HG03565 (cell line): Measurements from ENCODE around the gene FILIP1L.
"Not testable (repeated sequence)": the region's sequence is repeated elsewhere in the genome, so short reads cannot be mapped to it uniquely, and the experiment has no call there.

Experiments used
- ATAC-seq: cut with Tn5 transposase; IDR thresholded peaks from one replicate; pipeline ENCODE4 v1.9.1; 2021; ENCODE audit warnings: mild to moderate bottlenecking, moderate library complexity; ENCODE audit not compliant: unreplicated experiment

The FILIP1L gene

GRCh38 chr3:99851955-99852354, 262.3 kb downstream of the FILIP1L start:
- ATAC-seq: no peak

- ATAC-seq: no peak
These were observed 263.7 kb downstream of the FILIP1L start for GRCh38 chr3:99850608-99851007.

GRCh38 chr3:99848433-99848832, 265.9 kb downstream of the FILIP1L start:
- ATAC-seq: no peak

GRCh38 chr3:99846477-99847160, 267.7 kb downstream of the FILIP1L start:
- no peak for ATAC-seq

- ATAC-seq: no peak
These were observed 268.3 kb downstream of the FILIP1L start for GRCh38 chr3:99845999-99846398.

- ATAC-seq: no peak
These were observed 269.0 kb downstream of the FILIP1L start for GRCh38 chr3:99845331-99845730.

- peak; percentile 8 for ATAC-seq
These were observed 270.6 kb downstream of the FILIP1L start for GRCh38 chr3:99843590-99844258.

GRCh38 chr3:99842826-99843589, 271.3 kb downstream of the FILIP1L start:
- peak; percentile 37 for ATAC-seq

- ATAC-seq: not testable (repeated sequence)
These were observed 272.4 kb downstream of the FILIP1L start for GRCh38 chr3:99841949-99842348.

GRCh38 chr3:99839613-99840012, 274.7 kb downstream of the FILIP1L start:
- ATAC-seq: no peak

GRCh38 chr3:99838755-99839154, 275.5 kb downstream of the FILIP1L start:
- ATAC-seq: no peak

- ATAC-seq: no peak
These were observed 276.6 kb downstream of the FILIP1L start for GRCh38 chr3:99837715-99838114.

- ATAC-seq: no peak
These were observed 277.6 kb downstream of the FILIP1L start for GRCh38 chr3:99836681-99837080.

- ATAC-seq: no peak
These were observed 279.9 kb downstream of the FILIP1L start for GRCh38 chr3:99834211-99834957.

GRCh38 chr3:99833617-99834205, 280.6 kb downstream of the FILIP1L start:
- no peak for ATAC-seq

GRCh38 chr3:99829844-99830243, 284.5 kb downstream of the FILIP1L start:
- no peak for ATAC-seq

GRCh38 chr3:99825004-99825640, 289.2 kb downstream of the FILIP1L start:
- ATAC-seq: no peak

GRCh38 chr3:99823723-99824711, 290.3 kb downstream of the FILIP1L start:
- no peak for ATAC-seq

- no peak for ATAC-seq
These were observed 295.5 kb downstream of the FILIP1L start for GRCh38 chr3:99818818-99819217.
